ENCODE results near the gene PITPNM3. TPM values are rescaled to one million over a fixed set of nuclear protein-coding genes. Genes with fewer than 3 reads are reported as not detected.
A peak's percentile ranks its signal among the peaks of the same experiment; 100 is the strongest.

Gene PITPNM3
- total and polyA plus RNA-seq, 10 donors = 5.4 to 215 (median 125) TPM

- no peak overlapping the region for H3K27ac ChIP-seq
- peaks cover 0 to 12% (median 0%) of the 10 kb centered on the region in 7 donors for H3K27me3 ChIP-seq (replicated peaks in 1 of 7)
- intact Hi-C loops (cut with DNase I; ENCODE audit: low total_unique reads) = no loop called here
- 52 to 76% (median 67%) methylated on average over 4 of the region's 4 CpGs for WGBS, 5 donors
- DNase-seq = no peak
- no peak for TF ChIP-seq POLR2A (IDR thresholded peaks at IDR 0.05)
- TF ChIP-seq POLR2AphosphoS5 (IDR thresholded peaks at IDR 0.05) = no peak
- TF ChIP-seq CTCF (IDR thresholded peaks at IDR 0.05 in 8 of 11, conservative IDR thresholded peaks at IDR 0.05 in 3 of 11) = no peak
- H3K4me1 ChIP-seq = peaks cover 0 to 29% (median 21%) of the 10 kb centered on the region in 6 donors
- no peaks in the 10 kb centered on the region for H3K36me3 ChIP-seq
- no peak overlapping the region for H3K4me3 ChIP-seq
- H3K9me3 ChIP-seq = no peaks in the 10 kb centered on the region
These were observed 116.4 kb downstream of the PITPNM3 start for GRCh38 chr17:6439951-6440350.

DNA sequence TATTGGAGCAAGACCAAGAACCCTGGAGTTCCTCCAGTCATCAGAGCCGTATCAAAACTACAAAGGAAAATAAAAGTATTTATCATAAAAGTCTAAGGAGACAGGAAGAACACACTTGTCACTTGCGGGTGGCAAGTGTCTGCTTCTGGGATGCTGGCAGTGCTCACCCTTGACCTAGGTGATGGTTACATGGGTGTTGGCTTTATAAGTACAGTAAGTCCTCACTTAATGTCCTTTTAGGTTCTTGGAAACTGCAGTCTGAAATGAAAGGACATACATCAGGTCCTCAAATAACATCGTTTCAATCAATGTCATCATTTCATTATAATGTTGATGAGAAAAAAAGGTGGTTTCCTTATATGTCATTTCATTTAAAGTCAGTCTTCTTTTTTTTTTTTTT lies 118.4 kb downstream of the PITPNM3 start:
- H3K4me3 ChIP-seq = no peak overlapping the region
- H3K4me1 ChIP-seq = peaks cover 0 to 9% (median 2%) of the 10 kb centered on the region in 6 donors
- no peak overlapping the region for H3K27ac ChIP-seq
- H3K36me3 ChIP-seq = no peaks in the 10 kb centered on the region
- intact Hi-C loops (cut with DNase I; ENCODE audit: low total_unique reads) = no loop called here
- H3K9me3 ChIP-seq = no peaks in the 10 kb centered on the region
- DNase-seq = no peak
- WGBS, 5 donors = 41 to 57% (median 49%) methylated on average over 3 of the region's 3 CpGs
- no peak for TF ChIP-seq CTCF (IDR thresholded peaks at IDR 0.05 in 8 of 11, conservative IDR thresholded peaks at IDR 0.05 in 3 of 11)
- no peak for TF ChIP-seq POLR2A (IDR thresholded peaks at IDR 0.05)
- no peak for TF ChIP-seq POLR2AphosphoS5 (IDR thresholded peaks at IDR 0.05)
- peaks cover 0 to 12% (median 0%) of the 10 kb centered on the region in 7 donors for H3K27me3 ChIP-seq (replicated peaks in 1 of 7)

- Histone ChIP-seq H3K4me1 (peaks cover 0 to 8% (median 2%) of the 10 kb centered on the region in 6 donors), H3K4me3 (no peak overlapping the region), H3K27ac (no peak overlapping the region), H3K27me3 (replicated peaks in 1 of 7) (peaks cover 0 to 12% (median 0%) of the 10 kb centered on the region in 7 donors), H3K9me3 (no peaks in the 10 kb centered on the region), H3K36me3 (no peaks in the 10 kb centered on the region)
- 34 to 56% (median 46%) methylated on average over 4 of the region's 4 CpGs for WGBS, 5 donors
- intact Hi-C loops (cut with DNase I; ENCODE audit: low total_unique reads) = no loop called here
- no peak for TF ChIP-seq POLR2AphosphoS5 (IDR thresholded peaks at IDR 0.05)
- TF ChIP-seq POLR2A (IDR thresholded peaks at IDR 0.05) = no peak
- TF ChIP-seq CTCF (IDR thresholded peaks at IDR 0.05 in 8 of 11, conservative IDR thresholded peaks at IDR 0.05 in 3 of 11) = no peak
- DNase-seq = no peak
These were observed 118.9 kb downstream of the PITPNM3 start for GRCh38 chr17:6437466-6437865.

DNA sequence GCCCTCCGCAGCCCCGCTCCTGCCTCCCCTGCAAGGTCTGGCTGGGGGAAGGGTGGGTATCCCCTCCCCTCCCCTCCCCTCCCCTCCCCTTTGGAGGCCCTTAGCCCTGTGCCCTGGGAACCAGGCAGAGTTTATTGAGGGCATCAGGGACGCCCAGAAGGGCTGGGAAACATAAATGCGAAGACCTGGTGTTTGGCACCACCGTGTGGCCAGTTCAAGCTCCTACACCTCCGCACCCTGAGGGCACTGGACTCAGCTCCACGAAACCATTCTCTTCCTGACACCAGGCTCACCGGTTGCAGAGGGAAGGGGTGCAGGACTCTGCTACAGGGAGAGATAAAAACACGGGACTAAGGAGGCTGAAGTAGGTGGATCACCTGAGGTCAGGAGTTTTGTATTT lies 120.4 kb downstream of the PITPNM3 start:
- peak; percentile 85 for DNase-seq
- intact Hi-C loops (cut with DNase I; ENCODE audit: low total_unique reads) = no loop called here
- Histone ChIP-seq H3K4me1 (peaks cover 0 to 8% (median 2%) of the 10 kb centered on the region in 6 donors), H3K36me3 (no peaks in the 10 kb centered on the region), H3K4me3 (no peak overlapping the region), H3K27ac (no peak overlapping the region), H3K9me3 (peaks cover 0 to 9% (median 7%) of the 10 kb centered on the region in 8 donors), H3K27me3 (replicated peaks in 1 of 7) (peaks cover 0 to 12% (median 0%) of the 10 kb centered on the region in 7 donors)
- TF ChIP-seq POLR2A (IDR thresholded peaks at IDR 0.05) = no peak
- peak; percentile 77 to 94 (median 88) for TF ChIP-seq CTCF (IDR thresholded peaks at IDR 0.05 in 8 of 11, conservative IDR thresholded peaks at IDR 0.05 in 3 of 11)
- TF ChIP-seq POLR2AphosphoS5 (IDR thresholded peaks at IDR 0.05) = no peak
- WGBS, 5 donors = 16 to 22% (median 20%) methylated on average over 9 of the region's 9 CpGs

Data from spleen (tissue), 11 donors.